Measurements from ENCODE around the gene ZNF827. TPM values are rescaled to one million over a fixed set of nuclear protein-coding genes. Genes with fewer than 3 reads are reported as not detected.

ZNF827 gene
- polyA plus RNA-seq, 4 donors = 3.5 to 30.0 (median 7.5) TPM

DNA sequence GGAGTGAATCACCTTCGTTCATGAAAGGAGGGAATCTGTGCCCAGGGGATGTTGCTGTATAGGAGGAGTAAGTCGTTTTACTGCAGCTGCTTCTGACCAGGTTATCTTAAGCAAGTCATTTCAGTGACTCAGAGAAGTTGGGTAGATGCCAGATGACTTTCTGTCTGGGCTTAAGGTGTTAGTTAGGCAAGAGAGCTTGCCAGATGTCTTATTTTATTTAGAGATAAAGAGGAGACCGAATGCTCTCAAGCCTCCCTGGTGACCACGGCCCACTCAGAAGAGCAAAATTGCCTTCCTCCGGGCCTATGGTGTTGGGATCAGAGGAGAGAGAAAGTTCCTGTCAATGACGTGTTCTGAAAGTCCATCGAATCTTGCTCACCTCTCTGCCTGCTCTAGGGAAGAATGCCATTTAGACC lies 16.3 kb upstream of the ZNF827 start:
- peak in 1 of 2 donors; percentile 90 for DNase-seq
- 39 to 68% (median 51%) methylated on average over 7 of the region's 7 CpGs for WGBS, 3 donors
- FAIRE-seq = no peak
- Histone ChIP-seq H3K36me3 (ENCODE audit: control insufficient read depth in 3 of 3, insufficient read depth in 2 of 3, low read depth in 1 of 3, low read length in 3 of 3) (no peaks in the 10 kb centered on the region), H3K4me3 (ENCODE audit: low read depth in 1 of 3, low read length in 3 of 3) (no peak overlapping the region), H3K9me3 (ENCODE audit: control insufficient read depth in 2 of 2, insufficient read depth in 1 of 2, low read depth in 1 of 2, low read length in 1 of 2) (peaks cover 0 to 5% of the 10 kb centered on the region in 2 donors), H3K4me1 (ENCODE audit: control insufficient read depth in 3 of 3, insufficient read depth in 2 of 3, low read depth in 1 of 3, low read length in 2 of 3) (no peaks in the 10 kb centered on the region), H3K27me3 (ENCODE audit: control insufficient read depth in 3 of 3, insufficient read depth in 3 of 3, low read length in 3 of 3) (no peaks in the 10 kb centered on the region), H3K27ac (ENCODE audit: low read depth in 1 of 3, low read length in 2 of 3) (no peak overlapping the region)

DNA sequence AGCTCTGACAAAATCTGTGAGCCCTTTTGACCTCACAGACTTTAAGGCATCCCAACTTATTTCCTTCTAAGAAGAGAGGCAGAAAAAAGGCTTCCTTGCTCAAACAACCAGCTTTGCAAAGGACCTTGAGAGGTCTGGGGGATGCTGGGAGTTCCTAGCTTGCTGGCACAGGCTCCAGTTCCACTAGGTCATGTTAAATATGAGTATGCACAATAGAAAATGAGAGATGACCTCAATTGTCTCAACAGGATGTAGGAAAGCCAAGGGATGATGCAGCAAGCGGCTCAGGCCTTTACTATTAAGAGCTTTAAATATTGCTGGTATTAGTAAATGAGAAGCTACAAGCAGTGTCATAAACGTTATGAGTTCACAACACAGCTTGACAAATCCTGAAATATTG lies 13.3 kb upstream of the ZNF827 start:
- no peaks in the 10 kb centered on the region for H3K4me1 ChIP-seq (ENCODE audit: control insufficient read depth in 3 of 3, insufficient read depth in 2 of 3, low read depth in 1 of 3, low read length in 2 of 3)
- FAIRE-seq (no peak), DNase-seq (no peak)
- H3K27me3 ChIP-seq (ENCODE audit: control insufficient read depth in 3 of 3, insufficient read depth in 3 of 3, low read length in 3 of 3) = no peaks in the 10 kb centered on the region
- H3K9me3 ChIP-seq (ENCODE audit: control insufficient read depth in 2 of 2, insufficient read depth in 1 of 2, low read depth in 1 of 2, low read length in 1 of 2) = peaks cover 0 to under 1% of the 10 kb centered on the region in 2 donors
- H3K27ac ChIP-seq (ENCODE audit: low read depth in 1 of 3, low read length in 2 of 3) = no peak overlapping the region
- H3K36me3 ChIP-seq (ENCODE audit: control insufficient read depth in 3 of 3, insufficient read depth in 2 of 3, low read depth in 1 of 3, low read length in 3 of 3) = no peaks in the 10 kb centered on the region
- WGBS, 3 donors = 63 to 69% (median 67%) methylated on average over 2 of the region's 2 CpGs
- no peak overlapping the region for H3K4me3 ChIP-seq (ENCODE audit: low read depth in 1 of 3, low read length in 3 of 3)

DNA sequence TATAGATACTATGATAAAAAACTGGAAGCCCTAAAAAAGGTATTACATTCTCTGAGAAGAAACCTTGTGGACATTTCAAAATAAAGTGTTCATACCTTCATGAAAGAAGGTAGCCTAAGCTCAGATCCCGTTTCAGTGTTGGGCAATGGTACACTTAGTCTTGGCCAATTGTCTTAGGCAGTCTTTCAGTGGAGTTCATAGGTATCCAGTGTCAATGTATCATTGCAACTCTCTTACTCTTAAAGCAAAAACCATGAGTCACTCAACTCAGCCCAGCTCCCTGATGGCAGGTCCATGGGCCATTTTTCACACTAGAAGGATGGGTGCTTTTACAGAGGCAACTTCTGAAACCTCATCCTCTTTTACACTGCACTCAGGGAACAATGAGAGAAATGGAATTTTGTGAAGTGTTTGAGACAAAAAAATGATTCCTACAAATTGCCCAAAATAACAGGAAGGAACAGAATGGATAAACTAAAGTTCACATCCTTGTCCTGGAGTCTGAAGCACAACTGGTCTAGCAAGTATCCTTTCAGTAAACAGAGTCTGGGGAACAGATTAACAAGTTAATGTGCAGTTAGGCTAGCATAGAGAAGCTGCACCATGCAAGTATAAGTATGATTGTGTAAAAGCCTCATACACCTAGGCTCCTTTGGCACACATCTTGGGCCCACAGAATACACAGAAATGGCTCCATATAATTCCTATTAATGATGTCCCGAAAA lies 7.0 kb upstream of the ZNF827 start:
- Histone ChIP-seq H3K27ac (ENCODE audit: low read depth in 1 of 3, low read length in 2 of 3) (no peak overlapping the region), H3K4me1 (ENCODE audit: control insufficient read depth in 3 of 3, insufficient read depth in 2 of 3, low read depth in 1 of 3, low read length in 2 of 3) (no peaks in the 10 kb centered on the region), H3K27me3 (ENCODE audit: control insufficient read depth in 3 of 3, insufficient read depth in 3 of 3, low read length in 3 of 3) (no peaks in the 10 kb centered on the region), H3K9me3 (ENCODE audit: control insufficient read depth in 2 of 2, insufficient read depth in 1 of 2, low read depth in 1 of 2, low read length in 1 of 2) (no peaks in the 10 kb centered on the region), H3K36me3 (ENCODE audit: control insufficient read depth in 3 of 3, insufficient read depth in 2 of 3, low read depth in 1 of 3, low read length in 3 of 3) (no peaks in the 10 kb centered on the region), H3K4me3 (ENCODE audit: low read depth in 1 of 3, low read length in 3 of 3) (no peak overlapping the region)
- FAIRE-seq (no peak), DNase-seq (no peak)
- WGBS, 3 donors = 84 to 92% (median 91%) methylated on average over 2 of the region's 2 CpGs

DNA sequence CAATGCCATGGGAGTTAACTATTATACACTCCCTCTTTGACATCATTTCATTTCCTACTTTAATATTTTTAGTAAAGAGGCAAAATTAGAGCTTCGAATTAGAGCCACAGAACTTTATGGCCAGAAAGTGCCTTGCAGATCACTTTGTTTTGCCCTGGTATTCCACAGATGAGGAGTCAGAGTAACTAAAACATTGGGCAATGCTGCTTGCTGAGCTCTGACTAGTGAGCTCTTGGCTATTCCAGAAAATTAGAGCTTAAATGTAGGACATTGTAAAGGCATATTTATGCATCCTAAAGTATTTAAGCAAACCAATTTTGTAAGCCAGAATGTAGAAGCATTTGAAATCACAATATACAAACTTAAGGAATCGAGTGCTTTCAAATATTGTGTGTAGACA lies 6.3 kb upstream of the ZNF827 start:
- no peak for DNase-seq
- H3K9me3 ChIP-seq (ENCODE audit: control insufficient read depth in 2 of 2, insufficient read depth in 1 of 2, low read depth in 1 of 2, low read length in 1 of 2) = no peaks in the 10 kb centered on the region
- 86 to 94% (median 90%) methylated on average over 2 of the region's 2 CpGs for WGBS, 3 donors
- no peak for FAIRE-seq
- no peaks in the 10 kb centered on the region for H3K36me3 ChIP-seq (ENCODE audit: control insufficient read depth in 3 of 3, insufficient read depth in 2 of 3, low read depth in 1 of 3, low read length in 3 of 3)
- no peaks in the 10 kb centered on the region for H3K4me1 ChIP-seq (ENCODE audit: control insufficient read depth in 3 of 3, insufficient read depth in 2 of 3, low read depth in 1 of 3, low read length in 2 of 3)
- no peak overlapping the region for H3K4me3 ChIP-seq (ENCODE audit: low read depth in 1 of 3, low read length in 3 of 3)
- H3K27me3 ChIP-seq (ENCODE audit: control insufficient read depth in 3 of 3, insufficient read depth in 3 of 3, low read length in 3 of 3) = no peaks in the 10 kb centered on the region
- no peak overlapping the region for H3K27ac ChIP-seq (ENCODE audit: low read depth in 1 of 3, low read length in 2 of 3)

DNA sequence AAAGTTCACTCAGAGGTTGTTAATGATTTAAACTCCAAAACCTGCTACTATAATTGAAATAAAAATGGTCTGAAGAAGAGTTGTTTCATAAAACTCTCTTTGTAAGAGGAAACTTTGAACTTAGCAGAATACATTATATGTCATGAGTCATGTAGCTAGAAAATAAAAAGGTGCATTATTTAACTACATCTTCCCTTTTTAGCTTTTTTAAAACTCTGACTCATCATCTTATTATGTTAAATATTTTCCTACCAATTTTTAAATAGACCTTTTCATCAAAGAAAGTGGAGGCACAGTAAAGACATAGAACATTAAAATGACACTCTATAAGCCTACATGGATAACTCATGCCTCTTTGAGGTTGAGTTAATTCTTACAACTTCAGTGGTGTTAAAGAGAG lies 1.2 kb upstream of the ZNF827 start:
- FAIRE-seq (no peak), DNase-seq (no peak)
- Histone ChIP-seq H3K4me3 (ENCODE audit: low read depth in 1 of 3, low read length in 3 of 3) (no peak overlapping the region), H3K27me3 (ENCODE audit: control insufficient read depth in 3 of 3, insufficient read depth in 3 of 3, low read length in 3 of 3) (no peaks in the 10 kb centered on the region), H3K4me1 (ENCODE audit: control insufficient read depth in 3 of 3, insufficient read depth in 2 of 3, low read depth in 1 of 3, low read length in 2 of 3) (peaks cover 0 to 12% (median 0%) of the 10 kb centered on the region in 3 donors), H3K27ac (ENCODE audit: low read depth in 1 of 3, low read length in 2 of 3) (no peak overlapping the region), H3K9me3 (ENCODE audit: control insufficient read depth in 2 of 2, insufficient read depth in 1 of 2, low read depth in 1 of 2, low read length in 1 of 2) (no peaks in the 10 kb centered on the region), H3K36me3 (ENCODE audit: control insufficient read depth in 3 of 3, insufficient read depth in 2 of 3, low read depth in 1 of 3, low read length in 3 of 3) (no peaks in the 10 kb centered on the region)

DNA sequence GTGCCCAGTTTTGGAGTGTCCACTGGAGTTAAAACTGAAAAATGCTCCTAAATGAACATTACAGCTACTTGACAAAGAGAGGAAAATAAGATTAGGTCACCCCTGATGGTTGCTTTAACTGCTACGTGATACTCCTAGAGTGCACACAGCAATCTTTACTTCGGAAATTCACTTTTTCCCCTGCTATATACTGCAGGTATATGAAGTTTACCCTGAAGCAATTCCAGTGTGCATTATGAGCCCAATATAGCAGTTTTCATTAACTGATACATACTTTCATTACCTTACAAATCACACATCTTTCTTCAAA lies 773 bp upstream of the ZNF827 start:
- H3K4me3 ChIP-seq (ENCODE audit: low read depth in 1 of 3, low read length in 3 of 3) = peak overlapping the region in 1 of 3 donors; percentile 85
- peaks cover 0 to 17% (median 2%) of the 10 kb centered on the region in 3 donors for H3K4me1 ChIP-seq (ENCODE audit: control insufficient read depth in 3 of 3, insufficient read depth in 2 of 3, low read depth in 1 of 3, low read length in 2 of 3)
- no peaks in the 10 kb centered on the region for H3K9me3 ChIP-seq (ENCODE audit: control insufficient read depth in 2 of 2, insufficient read depth in 1 of 2, low read depth in 1 of 2, low read length in 1 of 2)
- peak in 1 of 2 donors; percentile 29 for DNase-seq
- no peaks in the 10 kb centered on the region for H3K27me3 ChIP-seq (ENCODE audit: control insufficient read depth in 3 of 3, insufficient read depth in 3 of 3, low read length in 3 of 3)
- no peak overlapping the region for H3K27ac ChIP-seq (ENCODE audit: low read depth in 1 of 3, low read length in 2 of 3)
- 33 to 58% (median 52%) methylated on average over 2 of the region's 2 CpGs for WGBS, 3 donors
- H3K36me3 ChIP-seq (ENCODE audit: control insufficient read depth in 3 of 3, insufficient read depth in 2 of 3, low read depth in 1 of 3, low read length in 3 of 3) = no peaks in the 10 kb centered on the region
- FAIRE-seq = no peak

DNA sequence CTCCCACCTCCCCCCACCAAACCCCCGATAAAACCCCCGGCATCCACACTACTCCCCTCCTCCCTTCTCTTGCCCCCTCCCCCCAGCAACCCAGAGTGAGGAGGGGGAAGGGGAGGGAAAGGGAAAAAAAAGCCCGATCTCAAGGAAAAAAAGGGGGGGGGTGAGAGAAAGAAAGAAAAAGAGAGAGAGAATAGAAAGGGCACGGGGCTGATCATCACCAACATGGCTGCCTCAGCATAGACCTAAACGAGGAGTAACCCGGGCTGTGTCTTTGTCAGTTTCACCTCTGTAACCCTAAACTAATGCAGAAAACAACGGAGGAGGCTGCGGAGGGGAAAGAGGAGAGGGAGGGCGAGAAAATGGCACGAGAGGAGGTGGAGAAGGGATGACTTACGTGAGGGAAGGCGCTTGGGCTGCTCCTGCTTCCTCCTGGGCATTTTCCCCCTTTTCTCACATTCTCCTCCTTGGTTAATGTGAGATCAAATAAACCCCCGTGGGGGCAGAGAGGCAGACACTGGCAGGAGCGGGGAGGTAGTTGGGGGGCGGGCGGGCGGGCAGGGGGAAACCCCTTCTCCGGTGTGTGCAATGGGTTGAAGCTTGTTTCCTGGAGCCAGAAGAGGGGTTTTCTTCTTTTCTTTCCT lies 532 bp downstream of the ZNF827 start:
- Histone ChIP-seq H3K27me3 (ENCODE audit: control insufficient read depth in 3 of 3, insufficient read depth in 3 of 3, low read length in 3 of 3) (no peaks in the 10 kb centered on the region), H3K4me3 (ENCODE audit: low read depth in 1 of 3, low read length in 3 of 3) (peak overlapping the region; percentile 72 to 92 (median 85)), H3K27ac (ENCODE audit: low read depth in 1 of 3, low read length in 2 of 3) (peak overlapping the region; percentile 78 to 97 (median 93)), H3K4me1 (ENCODE audit: control insufficient read depth in 3 of 3, insufficient read depth in 2 of 3, low read depth in 1 of 3, low read length in 2 of 3) (peaks cover 0 to 19% (median 5%) of the 10 kb centered on the region in 3 donors), H3K36me3 (ENCODE audit: control insufficient read depth in 3 of 3, insufficient read depth in 2 of 3, low read depth in 1 of 3, low read length in 3 of 3) (no peaks in the 10 kb centered on the region), H3K9me3 (ENCODE audit: control insufficient read depth in 2 of 2, insufficient read depth in 1 of 2, low read depth in 1 of 2, low read length in 1 of 2) (no peaks in the 10 kb centered on the region)
- 0 to 1% (median 0%) methylated on average over 17 to 18 of the region's 18 CpGs for WGBS, 3 donors
- peak; percentile 49 to 68 for DNase-seq
- no peak for FAIRE-seq

DNA sequence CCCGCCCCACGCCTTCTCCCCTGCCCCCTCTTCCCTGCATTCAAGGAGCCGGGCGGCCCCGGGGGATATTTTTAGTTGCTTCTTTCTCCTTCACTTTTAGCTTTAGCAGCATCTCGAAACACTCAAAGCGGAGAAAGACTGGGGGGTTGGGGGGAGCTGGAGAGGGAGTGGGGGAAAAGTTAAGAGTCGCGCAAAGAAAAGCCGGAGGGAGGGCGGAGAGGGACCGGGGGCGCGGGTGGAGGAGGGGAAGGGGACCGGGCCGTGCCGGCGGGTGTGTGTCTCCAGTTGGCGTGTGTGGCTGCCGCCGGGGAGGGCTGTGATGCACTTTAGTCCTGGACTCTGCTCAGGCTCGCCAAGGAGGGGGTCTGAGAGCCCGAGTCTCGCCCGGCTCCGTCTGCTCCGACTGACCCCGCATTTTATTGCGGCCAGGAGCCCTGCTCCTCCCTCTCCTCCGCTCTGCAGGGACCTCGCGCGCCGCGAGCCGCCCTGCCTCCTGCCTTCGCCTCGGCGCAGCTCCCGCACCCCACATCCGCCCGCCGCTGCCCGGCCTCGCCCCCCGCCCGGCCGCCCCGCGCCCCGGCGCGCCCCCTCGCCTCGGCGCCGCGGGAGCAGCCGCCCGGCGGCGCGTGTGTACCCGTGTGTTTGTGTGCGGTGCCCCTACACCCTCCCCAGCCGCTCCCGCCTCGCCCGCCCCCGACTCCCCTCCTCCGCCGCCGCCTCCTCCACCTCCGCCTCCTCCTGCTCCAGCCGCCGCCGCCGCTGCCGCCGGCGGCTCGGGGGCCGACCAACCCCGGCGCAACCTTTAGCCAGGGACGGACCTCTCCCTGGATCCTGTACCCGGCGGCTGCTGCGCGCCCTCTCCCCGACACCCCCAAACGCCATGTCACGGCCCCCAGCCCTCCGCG lies 1.4 kb downstream of the ZNF827 start:
- FAIRE-seq (no peak), DNase-seq (peak; percentile 84 to 90)
- H3K4me1 ChIP-seq (ENCODE audit: control insufficient read depth in 3 of 3, insufficient read depth in 2 of 3, low read depth in 1 of 3, low read length in 2 of 3) = peaks cover 0 to 19% (median 5%) of the 10 kb centered on the region in 3 donors
- H3K4me3 ChIP-seq (ENCODE audit: low read depth in 1 of 3, low read length in 3 of 3) = peak overlapping the region; percentile 72 to 92 (median 85)
- H3K9me3 ChIP-seq (ENCODE audit: control insufficient read depth in 2 of 2, insufficient read depth in 1 of 2, low read depth in 1 of 2, low read length in 1 of 2) = no peaks in the 10 kb centered on the region
- 1% methylated on average over 38 to 95 of the region's 95 CpGs for WGBS, 3 donors
- H3K27ac ChIP-seq (ENCODE audit: low read depth in 1 of 3, low read length in 2 of 3) = peak overlapping the region; percentile 78 to 97 (median 93)
- no peaks in the 10 kb centered on the region for H3K36me3 ChIP-seq (ENCODE audit: control insufficient read depth in 3 of 3, insufficient read depth in 2 of 3, low read depth in 1 of 3, low read length in 3 of 3)
- H3K27me3 ChIP-seq (ENCODE audit: control insufficient read depth in 3 of 3, insufficient read depth in 3 of 3, low read length in 3 of 3) = no peaks in the 10 kb centered on the region

All from small intestine (tissue), 7 donors.